Right lobe of liver (tissue), 4 donors: ENCODE data around the gene CFI.

Experiments used
- POLR2A ChIP-seq: fragments of 450-650 bp; IDR thresholded peaks from one replicate; pipeline ENCODE4 v1.6.1; 2017; ENCODE audit warnings: antibody characterized with exemption, mild to moderate bottlenecking
- TF ChIP-seq, protein P1 (sequence below), 4 donors: fragments of 200-600 bp in 3 of 4; fragments of 450-650 bp in 1 of 4; IDR thresholded peaks; one replicate each; pipeline versions ENCODE4 v1.5.1 to v1.8.0; 2016 to 2022; ENCODE audit warnings: antibody characterized with exemption in 4 of 4, mild to moderate bottlenecking in 2 of 4
- donor health status: DM: no; HTN: no; CAD: no.
- donor health status: DM: no; HTN: no; CAD: no.
- donor health status: DM: no; HTN: yes; CAD: no.

DNA sequence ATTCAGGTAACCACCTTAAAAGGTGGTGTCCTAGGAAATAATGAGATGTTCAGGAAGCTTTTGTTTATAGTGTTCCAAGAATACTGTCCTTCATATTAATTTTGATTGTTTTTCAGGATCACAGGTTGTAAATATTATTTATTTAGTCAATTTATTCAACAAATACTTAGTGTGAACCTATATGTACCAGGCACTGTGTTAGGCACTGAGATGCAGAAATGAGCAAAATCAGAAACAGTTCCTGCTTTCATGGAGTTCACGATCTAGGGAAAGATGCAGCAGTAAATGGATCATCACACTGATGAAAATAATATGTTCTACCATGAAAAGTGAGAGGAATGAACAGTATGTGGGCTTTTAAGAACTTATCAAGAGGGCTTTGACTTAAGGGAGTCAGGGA is 53.7 kb downstream of the CFI start:
- no peak for TF ChIP-seq POLR2A
- TF ChIP-seq, protein P1, sequence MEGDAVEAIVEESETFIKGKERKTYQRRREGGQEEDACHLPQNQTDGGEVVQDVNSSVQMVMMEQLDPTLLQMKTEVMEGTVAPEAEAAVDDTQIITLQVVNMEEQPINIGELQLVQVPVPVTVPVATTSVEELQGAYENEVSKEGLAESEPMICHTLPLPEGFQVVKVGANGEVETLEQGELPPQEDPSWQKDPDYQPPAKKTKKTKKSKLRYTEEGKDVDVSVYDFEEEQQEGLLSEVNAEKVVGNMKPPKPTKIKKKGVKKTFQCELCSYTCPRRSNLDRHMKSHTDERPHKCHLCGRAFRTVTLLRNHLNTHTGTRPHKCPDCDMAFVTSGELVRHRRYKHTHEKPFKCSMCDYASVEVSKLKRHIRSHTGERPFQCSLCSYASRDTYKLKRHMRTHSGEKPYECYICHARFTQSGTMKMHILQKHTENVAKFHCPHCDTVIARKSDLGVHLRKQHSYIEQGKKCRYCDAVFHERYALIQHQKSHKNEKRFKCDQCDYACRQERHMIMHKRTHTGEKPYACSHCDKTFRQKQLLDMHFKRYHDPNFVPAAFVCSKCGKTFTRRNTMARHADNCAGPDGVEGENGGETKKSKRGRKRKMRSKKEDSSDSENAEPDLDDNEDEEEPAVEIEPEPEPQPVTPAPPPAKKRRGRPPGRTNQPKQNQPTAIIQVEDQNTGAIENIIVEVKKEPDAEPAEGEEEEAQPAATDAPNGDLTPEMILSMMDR (IDR thresholded peaks at IDR 0.05) = no peak
